Neural progenitor cell (in vitro differentiated cells): Measurements from ENCODE around the gene CALN1.

Experiments used
- CTCF ChIP-seq: fragments of 200-600 bp; sonication (generic); IDR thresholded peaks from 2 replicates; pipeline ENCODE4 v1.5.1; 2017; ENCODE audit warnings: antibody characterized with exemption, mild to moderate bottlenecking
- EZH2 ChIP-seq: fragments of 200-600 bp; sonication (generic); IDR thresholded peaks from 2 replicates; pipeline ENCODE4 v1.6.1; 2017; ENCODE audit warnings: antibody characterized with exemption, mild to moderate bottlenecking, moderate library complexity

DNA sequence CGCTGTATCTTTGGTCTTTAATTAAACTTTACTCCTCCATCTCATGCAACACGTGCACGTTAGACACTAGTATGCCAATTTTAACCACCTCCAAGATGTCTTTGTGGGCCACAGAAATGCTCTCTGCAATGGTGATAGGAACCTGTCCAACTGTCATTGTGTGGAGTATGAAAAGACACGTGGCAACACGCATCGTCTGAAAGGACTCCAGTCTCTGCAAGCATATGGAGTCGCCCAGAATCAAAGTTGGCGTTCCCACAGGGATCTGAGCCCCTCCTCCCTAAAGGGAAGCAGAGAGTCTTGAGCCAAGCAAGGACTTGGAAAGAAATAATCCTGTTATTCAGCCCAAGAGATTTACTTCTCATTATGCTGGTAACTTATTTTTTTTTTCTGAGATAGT lies 301.1 kb downstream of the CALN1 start:
- no peak for TF ChIP-seq EZH2
- no peak for TF ChIP-seq CTCF
